CD14-positive monocyte (primary cell): ENCODE results near the gene SCUBE1. TPM values are rescaled to one million over a fixed set of nuclear protein-coding genes. Genes with fewer than 3 reads are reported as not detected.

Experiments
- DNase-seq, 3 donors: peaks; one replicate each; pipeline ENCODE4 v3.0.0-alpha.2; 2011 to 2022
- H2AFZ ChIP-seq: 2 replicates; pipeline ENCODE4 v1.6.0; 2012; ENCODE audit warnings: mild to moderate bottlenecking, low read depth, low read length, inconsistent platforms; ENCODE audit not compliant: insufficient read depth, poor library complexity, severe bottlenecking
- H3K27ac ChIP-seq, 2 donors: 1 replicate in 1 of 2; 2 replicates in 1 of 2; pipeline ENCODE4 v1.5.1; 2012 to 2013; ENCODE audit warnings: low read length in 2 of 2, control low read depth in 1 of 2, inconsistent platforms in 1 of 2, low read depth in 1 of 2, mild to moderate bottlenecking in 1 of 2
- H3K27me3 ChIP-seq, 2 donors: one replicate each; pipeline versions ENCODE4 v1.6.0 to v1.6.1; 2011 to 2013; ENCODE audit warnings: low read length in 2 of 2; ENCODE audit not compliant: control insufficient read depth in 2 of 2, insufficient read depth in 2 of 2
- H3K36me3 ChIP-seq, 2 donors: replicated peaks in 1 of 2; 1 replicate in 1 of 2; 2 replicates in 1 of 2; pipeline versions ENCODE4 v1.5.1 to v1.6.1; 2012 to 2013; ENCODE audit warnings: low read length in 2 of 2, control low read depth in 1 of 2, inconsistent platforms in 1 of 2, mild to moderate bottlenecking in 1 of 2; ENCODE audit not compliant: insufficient read depth in 2 of 2, control insufficient read depth in 1 of 2
- H3K4me1 ChIP-seq, 2 donors: 1 replicate in 1 of 2; 2 replicates in 1 of 2; pipeline versions ENCODE4 v1.5.1 to v1.6.1; 2012 to 2013; ENCODE audit warnings: low read length in 2 of 2, control low read depth in 1 of 2, inconsistent platforms in 1 of 2, mild to moderate bottlenecking in 1 of 2, moderate library complexity in 1 of 2; ENCODE audit not compliant: insufficient read depth in 2 of 2, control insufficient read depth in 1 of 2
- H3K4me2 ChIP-seq: replicated peaks from 2 replicates; pipeline ENCODE3; 2012; ENCODE audit warnings: low read length, moderate library complexity, mild to moderate bottlenecking; ENCODE audit not compliant: poor library complexity, severe bottlenecking; ENCODE audit errors: extremely low read depth
- H3K4me3 ChIP-seq, 3 experiments: fragments of 200-600 bp in 1 of 3; sonication (generic) in 1 of 3; replicated peaks in 1 of 3; 1 replicate in 2 of 3; 2 replicates in 1 of 3; pipeline ENCODE4 v1.5.1; 2011 to 2013; ENCODE audit warnings: low read length in 3 of 3, mild to moderate bottlenecking in 3 of 3, control low read depth in 2 of 3, low read depth in 2 of 3, inconsistent platforms in 1 of 3, moderate library complexity in 1 of 3
- H3K79me2 ChIP-seq: 2 replicates; pipeline ENCODE4 v1.6.0; 2012; ENCODE audit warnings: mild to moderate bottlenecking, control low read depth, inconsistent platforms, low read length, moderate library complexity; ENCODE audit not compliant: insufficient read depth
- H3K9ac ChIP-seq: 2 replicates; pipeline ENCODE4 v1.6.0; 2017; ENCODE audit warnings: low read length, mild to moderate bottlenecking; ENCODE audit not compliant: insufficient read depth, poor library complexity, severe bottlenecking
- H3K9me3 ChIP-seq, 2 donors: replicated peaks in 1 of 2; 1 replicate in 1 of 2; 2 replicates in 1 of 2; pipeline versions ENCODE4 v1.5.1 to v1.6.1; 2012 to 2013; ENCODE audit warnings: low read length in 2 of 2, control low read depth in 1 of 2; ENCODE audit not compliant: control insufficient read depth in 1 of 2, insufficient read depth in 1 of 2
- H4K20me1 ChIP-seq: 2 replicates; pipeline ENCODE4 v1.6.0; 2012; ENCODE audit warnings: mild to moderate bottlenecking, low read length, control low read depth, moderate library complexity; ENCODE audit not compliant: insufficient read depth
- H3K27ac Mint-ChIP-seq, 7 donors: one replicate each; pipeline ENCODE4 v1.8.0; 2020; ENCODE audit warnings: mild to moderate bottlenecking in 7 of 7, mixed read lengths in 7 of 7, moderate library complexity in 6 of 7, inconsistent platforms in 2 of 7
- H3K27me3 Mint-ChIP-seq, 3 donors: one replicate each; pipeline ENCODE4 v1.8.0; 2021 to 2022; ENCODE audit warnings: low read depth in 3 of 3, mild to moderate bottlenecking in 3 of 3, mixed read lengths in 3 of 3, moderate library complexity in 3 of 3, inconsistent platforms in 1 of 3
- H3K36me3 Mint-ChIP-seq, 2 donors: one replicate each; pipeline ENCODE4 v1.8.0; 2020; ENCODE audit warnings: mixed read lengths in 2 of 2, inconsistent platforms in 1 of 2, mild to moderate bottlenecking in 1 of 2
- H3K4me1 Mint-ChIP-seq: one replicate; pipeline ENCODE4 v1.8.0; 2020; ENCODE audit warnings: mild to moderate bottlenecking, mixed read lengths
- H3K4me3 Mint-ChIP-seq, 2 donors: one replicate each; pipeline ENCODE4 v1.8.0; 2020; ENCODE audit warnings: mild to moderate bottlenecking in 2 of 2, mixed read lengths in 2 of 2, moderate library complexity in 1 of 2
- H3K9me3 Mint-ChIP-seq, 7 donors: one replicate each; pipeline ENCODE4 v1.8.0; 2020 to 2022; ENCODE audit warnings: mixed read lengths in 7 of 7, mild to moderate bottlenecking in 6 of 7, moderate library complexity in 6 of 7, inconsistent platforms in 2 of 7
- WGBS: methylation state at CpG from one replicate; pipeline ENCODE4 v1.1.5; 2013; ENCODE audit warnings: missing lambda C conversion rate; ENCODE audit not compliant: insufficient coverage; 5-methylcytosine and 5-hydroxymethylcytosine counted together
- intact Hi-C, 2 donors: fragments of 100-400 bp; cut with micrococcal nuclease; formaldehyde crosslinking; loops; one replicate each; pipeline versions ENCODE4 v1.15.0 to v1.15.1; 2023
- polyA plus RNA-seq, 3 donors: library from polyadenylated mRNA; depleted of rRNA in 1 of 3; unstranded in 2 of 3; stranded (reverse) in 1 of 3; fragments of 300-500 nt in 2 of 3; fragments of >200 nt in 1 of 3; fragmentation: Illumina TruSeq in 2 of 3; gene quantifications; 1 replicate in 2 of 3; 2 replicates in 1 of 3; pipeline ENCODE4 v1.2.3, GENCODE V29; 2012 to 2021
- TF ChIP-seq, protein P1 (sequence below): fragments of 200-600 bp; IDR thresholded peaks from one replicate; pipeline ENCODE4 v1.8.0; 2022; ENCODE audit warnings: antibody characterized with exemption, mild to moderate bottlenecking

The SCUBE1 gene
- polyA plus RNA-seq, 3 donors = 0.20 to 0.32 (median 0.26) TPM

GRCh38 chr22:43159484-43160178, 183.5 kb downstream of the SCUBE1 start:
- WGBS = 74% methylated on average over 12 of the region's 18 CpGs
- DNase-seq = no peak
- H3K4me1 Mint-ChIP-seq = peaks cover 67% of the 10 kb centered on the region
- H3K4me3 ChIP-seq = no peak overlapping the region
- H4K20me1 ChIP-seq = peaks cover 99% of the 10 kb centered on the region
- H3K27me3 Mint-ChIP-seq = peaks cover 0 to 2% (median 0%) of the 10 kb centered on the region in 3 donors
- H3K4me1 ChIP-seq = peaks cover 69 to 73% of the 10 kb centered on the region in 2 donors
- H3K9me3 ChIP-seq = no peaks in the 10 kb centered on the region
- H3K9me3 Mint-ChIP-seq = peaks cover 0 to 2% (median 0%) of the 10 kb centered on the region in 7 donors
- H3K27ac ChIP-seq = peak overlapping the region in 1 of 2 donors; percentile 78
- H3K27me3 ChIP-seq = no peaks in the 10 kb centered on the region
- H3K27ac Mint-ChIP-seq = peak overlapping the region in 4 of 7 donors; percentile 30 to 70 (median 44)
- H3K36me3 ChIP-seq = peaks cover 34 to 72% of the 10 kb centered on the region in 2 donors
- no peak overlapping the region for H3K4me2 ChIP-seq
- peaks cover 66% of the 10 kb centered on the region for H3K79me2 ChIP-seq
- intact Hi-C loops = loop anchor here in 1 of 2 donors (10.0 kb wide), 2 partner anchors 145 to 225 kb away; partner anchors contain the start of gene PACSIN2
- peak overlapping the region; percentile 25 for H3K9ac ChIP-seq
- H2AFZ ChIP-seq = no peak overlapping the region
- H3K4me3 Mint-ChIP-seq = no peak overlapping the region
- peaks cover 31 to 74% of the 10 kb centered on the region in 2 donors for H3K36me3 Mint-ChIP-seq
- TF ChIP-seq, protein P1, sequence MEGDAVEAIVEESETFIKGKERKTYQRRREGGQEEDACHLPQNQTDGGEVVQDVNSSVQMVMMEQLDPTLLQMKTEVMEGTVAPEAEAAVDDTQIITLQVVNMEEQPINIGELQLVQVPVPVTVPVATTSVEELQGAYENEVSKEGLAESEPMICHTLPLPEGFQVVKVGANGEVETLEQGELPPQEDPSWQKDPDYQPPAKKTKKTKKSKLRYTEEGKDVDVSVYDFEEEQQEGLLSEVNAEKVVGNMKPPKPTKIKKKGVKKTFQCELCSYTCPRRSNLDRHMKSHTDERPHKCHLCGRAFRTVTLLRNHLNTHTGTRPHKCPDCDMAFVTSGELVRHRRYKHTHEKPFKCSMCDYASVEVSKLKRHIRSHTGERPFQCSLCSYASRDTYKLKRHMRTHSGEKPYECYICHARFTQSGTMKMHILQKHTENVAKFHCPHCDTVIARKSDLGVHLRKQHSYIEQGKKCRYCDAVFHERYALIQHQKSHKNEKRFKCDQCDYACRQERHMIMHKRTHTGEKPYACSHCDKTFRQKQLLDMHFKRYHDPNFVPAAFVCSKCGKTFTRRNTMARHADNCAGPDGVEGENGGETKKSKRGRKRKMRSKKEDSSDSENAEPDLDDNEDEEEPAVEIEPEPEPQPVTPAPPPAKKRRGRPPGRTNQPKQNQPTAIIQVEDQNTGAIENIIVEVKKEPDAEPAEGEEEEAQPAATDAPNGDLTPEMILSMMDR = peak; percentile 44

GRCh38 chr22:43158778-43159483, 184.2 kb downstream of the SCUBE1 start:
- H3K27ac ChIP-seq = peak overlapping the region; percentile 20 to 78
- TF ChIP-seq, protein P1 = no peak
- no peaks in the 10 kb centered on the region for H3K27me3 ChIP-seq
- no peak for DNase-seq
- Mint-ChIP-seq H3K27ac (peak overlapping the region; percentile 45 to 91 (median 82)), H3K4me1 (peaks cover 68% of the 10 kb centered on the region), H3K4me3 (no peak overlapping the region), H3K27me3 (peaks cover 0 to 2% (median 0%) of the 10 kb centered on the region in 3 donors), H3K9me3 (peaks cover 0 to 2% (median 0%) of the 10 kb centered on the region in 7 donors), H3K36me3 (peaks cover 26 to 68% of the 10 kb centered on the region in 2 donors)
- H3K4me2 ChIP-seq = no peak overlapping the region
- H3K4me3 ChIP-seq = no peak overlapping the region
- H3K9me3 ChIP-seq = no peaks in the 10 kb centered on the region
- H3K79me2 ChIP-seq = peaks cover 73% of the 10 kb centered on the region
- peaks cover 74 to 76% of the 10 kb centered on the region in 2 donors for H3K4me1 ChIP-seq
- H4K20me1 ChIP-seq = peaks cover 99% of the 10 kb centered on the region
- intact Hi-C loops = loop anchor here in 1 of 2 donors (10.0 kb wide), 2 partner anchors 144 to 224 kb away; partner anchors contain the start of gene PACSIN2
- peak overlapping the region; percentile 25 for H3K9ac ChIP-seq
- peaks cover 34 to 66% of the 10 kb centered on the region in 2 donors for H3K36me3 ChIP-seq
- WGBS = 89% methylated on average over 17 of the region's 24 CpGs
- no peak overlapping the region for H2AFZ ChIP-seq
